ENCODE data around the gene AGBL4.

- TF ChIP-seq, protein P1, sequence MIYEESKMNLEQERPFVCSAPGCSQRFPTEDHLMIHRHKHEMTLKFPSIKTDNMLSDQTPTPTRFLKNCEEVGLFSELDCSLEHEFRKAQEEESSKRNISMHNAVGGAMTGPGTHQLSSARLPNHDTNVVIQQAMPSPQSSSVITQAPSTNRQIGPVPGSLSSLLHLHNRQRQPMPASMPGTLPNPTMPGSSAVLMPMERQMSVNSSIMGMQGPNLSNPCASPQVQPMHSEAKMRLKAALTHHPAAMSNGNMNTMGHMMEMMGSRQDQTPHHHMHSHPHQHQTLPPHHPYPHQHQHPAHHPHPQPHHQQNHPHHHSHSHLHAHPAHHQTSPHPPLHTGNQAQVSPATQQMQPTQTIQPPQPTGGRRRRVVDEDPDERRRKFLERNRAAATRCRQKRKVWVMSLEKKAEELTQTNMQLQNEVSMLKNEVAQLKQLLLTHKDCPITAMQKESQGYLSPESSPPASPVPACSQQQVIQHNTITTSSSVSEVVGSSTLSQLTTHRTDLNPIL (CRISPR knock-in tag; IDR thresholded peaks at IDR 0.05; ENCODE audit: low read depth): no peak
- no peak for TF ChIP-seq GLIS3 (CRISPR knock-in tag; IDR thresholded peaks at IDR 0.05)
- no peak for TF ChIP-seq ZNF565 (CRISPR knock-in tag; conservative IDR thresholded peaks at IDR 0.05; ENCODE audit: low read depth)
- TF ChIP-seq, protein P2, sequence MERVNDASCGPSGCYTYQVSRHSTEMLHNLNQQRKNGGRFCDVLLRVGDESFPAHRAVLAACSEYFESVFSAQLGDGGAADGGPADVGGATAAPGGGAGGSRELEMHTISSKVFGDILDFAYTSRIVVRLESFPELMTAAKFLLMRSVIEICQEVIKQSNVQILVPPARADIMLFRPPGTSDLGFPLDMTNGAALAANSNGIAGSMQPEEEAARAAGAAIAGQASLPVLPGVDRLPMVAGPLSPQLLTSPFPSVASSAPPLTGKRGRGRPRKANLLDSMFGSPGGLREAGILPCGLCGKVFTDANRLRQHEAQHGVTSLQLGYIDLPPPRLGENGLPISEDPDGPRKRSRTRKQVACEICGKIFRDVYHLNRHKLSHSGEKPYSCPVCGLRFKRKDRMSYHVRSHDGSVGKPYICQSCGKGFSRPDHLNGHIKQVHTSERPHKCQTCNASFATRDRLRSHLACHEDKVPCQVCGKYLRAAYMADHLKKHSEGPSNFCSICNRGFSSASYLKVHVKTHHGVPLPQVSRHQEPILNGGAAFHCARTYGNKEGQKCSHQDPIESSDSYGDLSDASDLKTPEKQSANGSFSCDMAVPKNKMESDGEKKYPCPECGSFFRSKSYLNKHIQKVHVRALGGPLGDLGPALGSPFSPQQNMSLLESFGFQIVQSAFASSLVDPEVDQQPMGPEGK (CRISPR knock-in tag; IDR thresholded peaks at IDR 0.05; ENCODE audit: borderline replicate concordance): no peak
- TF ChIP-seq PPARA (CRISPR knock-in tag; IDR thresholded peaks at IDR 0.05; ENCODE audit: borderline replicate concordance): no peak
- TF ChIP-seq OSR1 (CRISPR knock-in tag; IDR thresholded peaks at IDR 0.05): no peak
- no peak for TF ChIP-seq ESRRG (CRISPR knock-in tag; IDR thresholded peaks at IDR 0.05)
These were observed 1203.3 kb downstream of the AGBL4 start for GRCh38 chr1:48820491-48820890.
